ENCODE data around the gene GSTO1.

Gene GSTO1

DNA sequence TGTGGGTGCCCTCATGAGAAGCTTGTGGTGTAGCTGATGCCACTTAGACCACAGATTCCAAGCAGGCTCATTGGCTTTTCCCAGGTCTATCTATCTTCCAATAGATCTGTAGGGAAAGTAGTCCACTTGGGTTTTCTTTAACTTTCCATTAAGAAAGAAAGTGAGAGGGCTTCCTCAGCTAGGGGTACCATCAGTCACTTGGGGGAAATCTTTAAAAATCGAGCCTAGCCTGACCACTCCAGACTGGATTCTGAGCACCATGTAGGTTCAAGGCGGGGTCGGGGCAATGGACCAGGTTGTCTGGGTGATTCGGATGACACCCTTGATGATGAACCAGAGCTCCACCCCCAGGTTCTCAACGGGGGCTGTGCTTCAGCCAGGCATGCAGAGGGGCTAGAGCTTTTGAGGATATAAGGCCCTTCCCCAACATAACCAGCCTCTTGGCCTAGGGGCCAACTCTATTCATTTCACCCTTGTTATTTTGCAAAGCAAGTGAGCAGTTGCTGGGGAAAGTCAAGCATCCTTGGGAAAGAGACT lies 56.6 kb downstream of the GSTO1 start:
- Histone ChIP-seq H3K9me3 (ENCODE audit: control insufficient read depth, insufficient read depth, low read length) (no peaks in the 10 kb centered on the region), H3K27me3 (ENCODE audit: control insufficient read depth, insufficient read depth, low read length) (no peaks in the 10 kb centered on the region), H3K4me1 (ENCODE audit: control insufficient read depth, insufficient read depth, low read length) (no peaks in the 10 kb centered on the region), H3K4me3 (ENCODE audit: low read depth, low read length) (no peak overlapping the region), H3K9ac (ENCODE audit: low read depth, low read length) (no peak overlapping the region), H3K36me3 (ENCODE audit: control insufficient read depth, insufficient read depth, low read length) (peaks cover 30% of the 10 kb centered on the region)

DNA sequence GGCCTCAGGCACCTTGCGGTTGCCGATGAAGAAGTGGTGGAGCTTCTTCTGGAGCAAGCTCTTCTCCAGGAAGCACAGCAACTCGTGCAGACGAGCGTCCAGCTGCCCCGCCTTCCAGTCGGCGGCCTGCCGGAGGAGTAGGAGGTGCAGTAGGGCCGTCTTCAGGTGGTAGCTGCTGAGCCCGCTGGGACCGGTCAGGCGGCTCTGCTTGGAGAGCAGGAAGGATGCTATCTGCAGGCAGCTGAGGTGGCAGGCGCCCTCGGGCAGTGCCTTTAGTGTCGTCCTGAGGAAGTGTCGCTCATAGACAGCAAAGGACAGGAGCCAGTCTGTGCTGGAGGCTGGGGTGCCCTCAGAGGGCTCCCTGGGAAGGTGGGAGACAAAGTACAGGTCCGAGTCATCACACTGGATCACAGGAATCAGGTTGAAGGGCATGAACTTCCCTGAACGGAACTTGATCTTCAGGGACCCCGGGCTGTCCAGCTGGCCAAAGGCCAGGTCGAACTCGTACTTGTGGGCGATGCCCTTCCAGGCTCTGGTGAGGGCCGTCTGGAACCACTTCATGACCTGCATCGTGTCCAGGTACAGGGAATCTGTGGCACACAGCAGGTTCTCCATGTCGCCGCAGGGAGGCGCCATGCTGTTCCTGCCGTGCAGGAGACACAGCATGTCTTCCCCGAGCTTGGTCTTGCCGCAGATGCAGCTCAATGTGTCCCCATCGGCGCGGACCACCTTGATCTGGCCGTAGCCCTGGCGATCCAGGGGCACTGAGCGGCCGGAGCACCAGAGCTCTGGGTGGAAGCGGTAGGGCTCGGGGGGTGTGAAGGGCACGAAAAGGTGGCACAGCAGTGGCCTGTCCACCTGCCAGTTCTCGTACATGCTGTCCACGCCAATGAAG lies 60.1 kb downstream of the GSTO1 start:
- H3K9ac ChIP-seq (ENCODE audit: low read depth, low read length), result no peak overlapping the region

GRCh38 chr10:104315486-104315921 lies 60.8 kb downstream of the GSTO1 start:
- Histone ChIP-seq H3K9me3 (ENCODE audit: control insufficient read depth, insufficient read depth, low read length) (no peaks in the 10 kb centered on the region), H3K4me1 (ENCODE audit: control insufficient read depth, insufficient read depth, low read length) (peaks cover 13% of the 10 kb centered on the region), H3K36me3 (ENCODE audit: control insufficient read depth, insufficient read depth, low read length) (peaks cover 33% of the 10 kb centered on the region), H3K4me3 (ENCODE audit: low read depth, low read length) (no peak overlapping the region), H3K9ac (ENCODE audit: low read depth, low read length) (no peak overlapping the region), H3K27me3 (ENCODE audit: control insufficient read depth, insufficient read depth, low read length) (no peaks in the 10 kb centered on the region)

More for the DNA sequence above, 60.1 kb downstream of the GSTO1 start:
- H3K4me1 ChIP-seq (ENCODE audit: control insufficient read depth, insufficient read depth, low read length), result peaks cover 13% of the 10 kb centered on the region
- no peak overlapping the region for H3K4me3 ChIP-seq (ENCODE audit: low read depth, low read length)
- H3K27me3 ChIP-seq (ENCODE audit: control insufficient read depth, insufficient read depth, low read length), result no peaks in the 10 kb centered on the region
- H3K9me3 ChIP-seq (ENCODE audit: control insufficient read depth, insufficient read depth, low read length), result no peaks in the 10 kb centered on the region
- H3K36me3 ChIP-seq (ENCODE audit: control insufficient read depth, insufficient read depth, low read length), result peaks cover 33% of the 10 kb centered on the region

DNA sequence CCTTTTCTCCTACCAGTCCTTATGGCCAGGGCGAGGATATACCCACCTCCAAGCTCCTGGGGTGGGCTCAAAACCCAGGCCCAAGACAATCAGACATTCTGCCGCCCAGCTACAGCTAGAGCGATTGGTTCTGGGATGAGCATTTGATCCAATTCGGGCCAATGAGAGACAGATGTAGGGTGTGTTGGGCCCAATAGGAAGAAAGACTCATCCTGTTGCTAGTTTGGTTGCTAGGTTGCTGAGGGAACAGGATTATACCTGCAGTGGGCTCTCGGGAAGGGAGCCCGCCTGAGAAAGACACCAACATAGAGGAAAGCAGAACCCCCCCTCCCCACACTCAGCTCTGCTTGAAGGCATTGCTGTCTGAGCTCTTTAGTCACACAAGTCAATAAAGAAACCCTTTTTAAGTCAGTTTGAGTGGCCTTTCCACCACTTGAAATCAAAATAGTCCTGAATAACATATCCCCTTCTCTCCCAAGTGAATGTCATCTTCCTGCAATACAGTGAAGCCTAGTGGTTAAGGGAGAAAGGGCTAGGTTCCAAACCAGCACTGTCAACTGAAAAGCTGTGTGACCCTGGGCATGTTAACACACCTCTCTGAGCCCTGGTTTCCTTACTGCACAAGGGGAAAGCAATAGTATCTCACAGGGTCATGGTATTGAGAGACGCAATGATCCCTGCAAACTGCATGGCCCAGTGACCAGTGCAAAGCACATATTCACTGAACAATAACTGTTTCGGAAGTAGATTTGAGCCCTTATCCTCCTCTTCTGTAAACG lies 61.8 kb downstream of the GSTO1 start:
- Histone ChIP-seq H3K4me3 (ENCODE audit: low read depth, low read length) (no peak overlapping the region), H3K36me3 (ENCODE audit: control insufficient read depth, insufficient read depth, low read length) (peaks cover 33% of the 10 kb centered on the region)

More for the DNA sequence above, 61.8 kb downstream of the GSTO1 start:
- Histone ChIP-seq H3K9me3 (ENCODE audit: control insufficient read depth, insufficient read depth, low read length) (no peaks in the 10 kb centered on the region), H3K27me3 (ENCODE audit: control insufficient read depth, insufficient read depth, low read length) (no peaks in the 10 kb centered on the region), H3K4me1 (ENCODE audit: control insufficient read depth, insufficient read depth, low read length) (peaks cover 13% of the 10 kb centered on the region), H3K9ac (ENCODE audit: low read depth, low read length) (no peak overlapping the region)
